ENCODE results near the gene GUF1.

GUF1 gene

GRCh38 chr4:44738615-44739014 lies 60.4 kb downstream of the GUF1 start:
- Mint-ChIP-seq H3K27ac (no peak overlapping the region), H3K4me3 (no peak overlapping the region), H3K9me3 (no peaks in the 10 kb centered on the region), H3K4me1 (no peaks in the 10 kb centered on the region), H3K27me3 (peaks cover 27% of the 10 kb centered on the region)
- ATAC-seq (no peak), DNase-seq (no peak)

- DNase-seq = no peak
- Mint-ChIP-seq H3K27ac (no peak overlapping the region), H3K27me3 (peaks cover 11% of the 10 kb centered on the region), H3K4me3 (no peak overlapping the region), H3K9me3 (no peaks in the 10 kb centered on the region), H3K4me1 (no peaks in the 10 kb centered on the region)
- no peak for ATAC-seq
Measured at GRCh38 chr4:44740201-44740600, 62.0 kb downstream of the GUF1 start.
